Left ventricle myocardium inferior (tissue), 1 donor: Measurements from ENCODE around the gene PLAC1. TPM values are rescaled to one million over a fixed set of nuclear protein-coding genes. Genes with fewer than 3 reads are reported as not detected.

ENCODE experiments used
- DNase-seq: peaks from one replicate; pipeline ENCODE4 v3.0.0-alpha.2; 2020
- H3K27ac ChIP-seq: fragments of 200-600 bp; replicated peaks from 2 replicates; pipeline ENCODE4 v1.8.0; 2021
- H3K27me3 ChIP-seq: fragments of 200-600 bp; 2 replicates; pipeline ENCODE4 v1.8.0; 2021; ENCODE audit warnings: low read depth
- H3K36me3 ChIP-seq: fragments of 200-600 bp; 2 replicates; pipeline ENCODE4 v1.8.0; 2021
- H3K4me1 ChIP-seq: fragments of 200-600 bp; 2 replicates; pipeline ENCODE4 v1.8.0; 2021
- H3K4me3 ChIP-seq: fragments of 200-600 bp; 2 replicates; pipeline ENCODE4 v1.8.0; 2021; ENCODE audit warnings: mild to moderate bottlenecking, moderate library complexity
- H3K9me3 ChIP-seq: fragments of 200-600 bp; replicated peaks from 2 replicates; pipeline ENCODE4 v1.8.0; 2021
- CTCF ChIP-seq: fragments of 200-600 bp; IDR thresholded peaks from 2 replicates; pipeline ENCODE4 v1.8.0; 2021; ENCODE audit warnings: antibody characterized with exemption, mild to moderate bottlenecking, borderline replicate concordance
- intact Hi-C: fragments of 100-400 bp; cut with micrococcal nuclease; formaldehyde crosslinking; loops from one replicate; pipeline ENCODE4 v1.11.0; 2022
- total RNA-seq: library from RNA; stranded (reverse); fragmentation: NEBNext Ultra II Directional; extraction: Animal tissue kit (Norgen Biotek cat#: 25700); gene quantifications from one replicate; pipeline ENCODE4 v1.2.1, GENCODE V29; 2021
- donor health status: DM: no; HTN: yes; CAD: no; lungs with severe emphysema.

The PLAC1 gene
- total RNA-seq, 1 donor from 2014 or later = not detected

GRCh38 chrX:134641346-134641745, 16.9 kb downstream of the PLAC1 start:
- Histone ChIP-seq H3K27ac (no peak overlapping the region), H3K27me3 (no peaks in the 10 kb centered on the region), H3K36me3 (no peaks in the 10 kb centered on the region), H3K9me3 (no peaks in the 10 kb centered on the region), H3K4me3 (no peak overlapping the region), H3K4me1 (no peaks in the 10 kb centered on the region)
- intact Hi-C loops = no loop called here
- no peak for TF ChIP-seq CTCF
- no peak for DNase-seq

GRCh38 chrX:134640914-134641313, 17.4 kb downstream of the PLAC1 start:
- no peaks in the 10 kb centered on the region for H3K4me1 ChIP-seq
- H3K9me3 ChIP-seq = no peaks in the 10 kb centered on the region
- H3K4me3 ChIP-seq = no peak overlapping the region
- no peak overlapping the region for H3K27ac ChIP-seq
- no peak for TF ChIP-seq CTCF
- intact Hi-C loops = no loop called here
- DNase-seq = no peak
- H3K27me3 ChIP-seq = no peaks in the 10 kb centered on the region
- H3K36me3 ChIP-seq = no peaks in the 10 kb centered on the region

- Histone ChIP-seq H3K4me3 (no peak overlapping the region), H3K9me3 (no peaks in the 10 kb centered on the region), H3K27me3 (no peaks in the 10 kb centered on the region), H3K27ac (no peak overlapping the region), H3K4me1 (no peaks in the 10 kb centered on the region), H3K36me3 (no peaks in the 10 kb centered on the region)
- intact Hi-C loops = no loop called here
- no peak for TF ChIP-seq CTCF
- DNase-seq = no peak
These were observed 21.4 kb downstream of the PLAC1 start for GRCh38 chrX:134636851-134637250.

GRCh38 chrX:134634691-134635090, 23.6 kb downstream of the PLAC1 start:
- H3K4me1 ChIP-seq = no peaks in the 10 kb centered on the region
- no peaks in the 10 kb centered on the region for H3K9me3 ChIP-seq
- H3K4me3 ChIP-seq = no peak overlapping the region
- no peaks in the 10 kb centered on the region for H3K36me3 ChIP-seq
- intact Hi-C loops = no loop called here
- H3K27me3 ChIP-seq = no peaks in the 10 kb centered on the region
- TF ChIP-seq CTCF = no peak
- no peak overlapping the region for H3K27ac ChIP-seq
- no peak for DNase-seq

GRCh38 chrX:134633832-134634231, 24.4 kb downstream of the PLAC1 start:
- H3K4me3 ChIP-seq = no peak overlapping the region
- H3K9me3 ChIP-seq = no peaks in the 10 kb centered on the region
- no peak overlapping the region for H3K27ac ChIP-seq
- H3K36me3 ChIP-seq = no peaks in the 10 kb centered on the region
- H3K27me3 ChIP-seq = no peaks in the 10 kb centered on the region
- intact Hi-C loops = no loop called here
- TF ChIP-seq CTCF = no peak
- DNase-seq = no peak
- H3K4me1 ChIP-seq = peaks cover 4% of the 10 kb centered on the region

GRCh38 chrX:134633394-134633793, 24.9 kb downstream of the PLAC1 start:
- intact Hi-C loops = no loop called here
- no peak overlapping the region for H3K4me3 ChIP-seq
- H3K27ac ChIP-seq = no peak overlapping the region

More at GRCh38 chrX:134633394-134633793, 24.9 kb downstream of the PLAC1 start:
- Histone ChIP-seq H3K27me3 (no peaks in the 10 kb centered on the region), H3K9me3 (no peaks in the 10 kb centered on the region), H3K36me3 (no peaks in the 10 kb centered on the region), H3K4me1 (peaks cover 5% of the 10 kb centered on the region)
- no peak for DNase-seq
- no peak for TF ChIP-seq CTCF
